WI38 (cell line): ENCODE results near the gene MAP3K15.
"Not testable (repeated sequence)": the region's sequence is repeated elsewhere in the genome, so short reads cannot be mapped to it uniquely, and the experiment has no call there.

ENCODE experiments used
- H3K4me3 ChIP-seq: 2 replicates; pipeline ENCODE4 v1.5.1; 2011; ENCODE audit warnings: low read depth, mild to moderate bottlenecking, control low read depth, low read length
- CTCF ChIP-seq: IDR thresholded peaks from 2 replicates; pipeline ENCODE4 v1.5.1; 2012; ENCODE audit warnings: low read depth, mild to moderate bottlenecking, control low read depth, low read length

The MAP3K15 gene

GRCh38 chrX:19462231-19462630, 53.1 kb downstream of the MAP3K15 start:
- no peak overlapping the region for H3K4me3 ChIP-seq
- no peak for TF ChIP-seq CTCF

GRCh38 chrX:19457662-19458061, 57.6 kb downstream of the MAP3K15 start:
- no peak for TF ChIP-seq CTCF

GRCh38 chrX:19448077-19448476, 67.2 kb downstream of the MAP3K15 start:
- no peak overlapping the region for H3K4me3 ChIP-seq
- TF ChIP-seq CTCF = no peak

More at GRCh38 chrX:19457662-19458061, 57.6 kb downstream of the MAP3K15 start:
- H3K4me3 ChIP-seq = no peak overlapping the region

- no peak for TF ChIP-seq CTCF
- no peak overlapping the region for H3K4me3 ChIP-seq
These were observed 68.9 kb downstream of the MAP3K15 start for GRCh38 chrX:19446397-19446796.

- H3K4me3 ChIP-seq = not testable (repeated sequence)
These were observed 69.5 kb downstream of the MAP3K15 start for GRCh38 chrX:19445772-19446171.

GRCh38 chrX:19443869-19444526, 71.3 kb downstream of the MAP3K15 start:
- no peak overlapping the region for H3K4me3 ChIP-seq

GRCh38 chrX:19440713-19441112, 74.6 kb downstream of the MAP3K15 start:
- no peak for TF ChIP-seq CTCF
- H3K4me3 ChIP-seq = no peak overlapping the region

More at GRCh38 chrX:19443869-19444526, 71.3 kb downstream of the MAP3K15 start:
- no peak for TF ChIP-seq CTCF

GRCh38 chrX:19422661-19423060, 92.6 kb downstream of the MAP3K15 start:
- H3K4me3 ChIP-seq = not testable (repeated sequence)
